HCT116 (cell line): Measurements from ENCODE around the gene ZNF429. TPM values are rescaled to one million over a fixed set of nuclear protein-coding genes. Genes with fewer than 3 reads are reported as not detected.

ENCODE experiments used
- ATAC-seq: fragments of 200-7000 bp; cut with Tn5 transposase; 2 replicates; pipeline ENCODE4 v1.9.1; 2020; ENCODE audit warnings: mild to moderate bottlenecking, moderate library complexity
- BruUV-seq: library from RNA; stranded (reverse); fragments of 400-500 nt; replicated peaks from 2 replicates; lab custom pipeline; 2021; lab: Mats Ljungman, UMichigan
- CTCF ChIA-PET: fragments of 300-600 bp; sonication (Branson Sonifier 250); formaldehyde crosslinking; loops from one replicate; lab custom pipeline; 2021; ENCODE audit warnings: antibody characterized with exemption; lab: Charles Lee
- POLR2A ChIA-PET: fragments of 300-600, 350-600 bp; sonication (Branson Sonifier 250); formaldehyde crosslinking; loops from one replicate; lab custom pipeline; 2021; ENCODE audit warnings: antibody characterized with exemption; lab: Charles Lee
- RAD21 ChIA-PET, 2 experiments: fragments of 300-600 bp; sonication (Branson Sonifier 250); formaldehyde crosslinking; loops; one replicate each; lab custom pipeline; 2023; ENCODE audit warnings: low total read pairs in 2 of 2; ENCODE audit not compliant: uncharacterized antibody in 2 of 2, unreplicated experiment in 2 of 2, low non-redundant PET in 1 of 2; lab: Charles Lee
- DNase-seq: peaks from one replicate; pipeline ENCODE4 v3.0.0-alpha.2; 2010; ENCODE audit warnings: low read depth, low spot score
- H2AFZ ChIP-seq: fragments of 200-600 bp; shearing (Covaris generic), sonication (generic); 2 replicates; pipeline ENCODE4 v1.6.1; 2017; ENCODE audit warnings: low read depth, mixed run types, mixed read lengths, antibody characterized with exemption, low read length; ENCODE audit not compliant: poor library complexity, severe bottlenecking
- H3K27ac ChIP-seq: 2 replicates; pipeline ENCODE4 v1.5.1; 2012; ENCODE audit warnings: low read depth, low read length
- H3K27me3 ChIP-seq: fragments of 200-600 bp; sonication (generic); 2 replicates; pipeline ENCODE4 v1.6.1; 2016; ENCODE audit warnings: mixed run types, low read length, mixed read lengths; ENCODE audit not compliant: insufficient read depth
- H3K36me3 ChIP-seq, 2 experiments: fragments of 200-500 bp in 1 of 2; fragments of 200-600 bp in 1 of 2; sonication (Bioruptor generic) in 1 of 2; sonication (generic) in 1 of 2; 2 replicates each; pipeline versions ENCODE4 v1.5.1 to v1.6.1; 2014 to 2016; ENCODE audit warnings: low read length in 2 of 2, inconsistent platforms in 1 of 2, mixed read lengths in 1 of 2, mixed run types in 1 of 2; ENCODE audit not compliant: insufficient read depth in 2 of 2, control insufficient read depth in 1 of 2
- H3K4me1 ChIP-seq, 2 experiments: fragments of 200-600 bp in 1 of 2; sonication (generic) in 1 of 2; 2 replicates each; pipeline versions ENCODE4 v1.5.1 to v1.6.1; 2012 to 2017; ENCODE audit warnings: low read length in 2 of 2, inconsistent platforms in 1 of 2, mild to moderate bottlenecking in 1 of 2, mixed read lengths in 1 of 2, mixed run types in 1 of 2, moderate library complexity in 1 of 2; ENCODE audit not compliant: insufficient read depth in 2 of 2, control insufficient read depth in 1 of 2
- H3K4me2 ChIP-seq: fragments of 200-600 bp; sonication (generic); 2 replicates; pipeline ENCODE4 v1.6.1; 2017; ENCODE audit warnings: mixed run types, low read length, mixed read lengths
- H3K4me3 ChIP-seq, 2 experiments: fragments of 200-600 bp in 1 of 2; sonication (generic) in 1 of 2; replicated peaks in 1 of 2; 2 replicates each; pipeline ENCODE4 v1.5.1; 2011 to 2016; ENCODE audit warnings: low read length in 2 of 2, control low read depth in 1 of 2, low read depth in 1 of 2, mild to moderate bottlenecking in 1 of 2, mixed read lengths in 1 of 2, mixed run types in 1 of 2
- H3K79me2 ChIP-seq: fragments of 200-600 bp; sonication (generic); 2 replicates; pipeline ENCODE4 v1.6.1; 2017; ENCODE audit warnings: mild to moderate bottlenecking, mixed run types, low read length, moderate library complexity, mixed read lengths; ENCODE audit not compliant: insufficient read depth
- H3K9ac ChIP-seq: fragments of 200-600 bp; sonication (generic); 2 replicates; pipeline ENCODE4 v1.6.1; 2016; ENCODE audit warnings: low read length, mixed read lengths
- H3K9me2 ChIP-seq: fragments of 200-600 bp; sonication (generic), shearing (Covaris generic); 2 replicates; pipeline ENCODE4 v1.6.1; 2017; ENCODE audit warnings: mixed run types, mild to moderate bottlenecking, moderate library complexity; ENCODE audit not compliant: insufficient read depth
- H3K9me3 ChIP-seq, 2 experiments: fragments of 200-500 bp in 1 of 2; fragments of 200-600 bp in 1 of 2; sonication (Bioruptor generic) in 1 of 2; sonication (generic) in 1 of 2; 2 replicates each; pipeline ENCODE4 v1.6.1; 2014 to 2017; ENCODE audit warnings: low read length in 2 of 2, mixed read lengths in 2 of 2, inconsistent platforms in 1 of 2, low read depth in 1 of 2, mild to moderate bottlenecking in 1 of 2, mixed run types in 1 of 2, moderate library complexity in 1 of 2; ENCODE audit not compliant: control insufficient read depth in 1 of 2, insufficient read depth in 1 of 2
- H4K20me1 ChIP-seq: fragments of 200-600 bp; sonication (generic), shearing (Covaris generic); 2 replicates; pipeline ENCODE4 v1.6.1; 2017; ENCODE audit warnings: mixed run types, mild to moderate bottlenecking, moderate library complexity; ENCODE audit not compliant: insufficient read depth
- CBX3 ChIP-seq: IDR thresholded peaks from 2 replicates; pipeline ENCODE4 v1.6.1; 2012; ENCODE audit warnings: low read depth
- CEBPB ChIP-seq: IDR thresholded peaks from 2 replicates; pipeline ENCODE4 v1.6.1; 2012; ENCODE audit warnings: low read depth
- EGR1 ChIP-seq: IDR thresholded peaks from 2 replicates; pipeline ENCODE4 v1.6.1; 2012; ENCODE audit warnings: low read depth
- ELF1 ChIP-seq: IDR thresholded peaks from 2 replicates; pipeline ENCODE4 v1.6.1; 2012; ENCODE audit warnings: low read depth, borderline replicate concordance
- EZH2 ChIP-seq: fragments of 200-600 bp; sonication (generic); IDR thresholded peaks from 2 replicates; pipeline ENCODE4 v1.6.1; 2017; ENCODE audit warnings: antibody characterized with exemption, mixed run types
- EZH2phosphoT487 ChIP-seq: fragments of 200-600 bp; IDR thresholded peaks from 2 replicates; pipeline ENCODE4 v1.6.1; 2018; ENCODE audit warnings: antibody characterized with exemption, borderline replicate concordance
- FOSL1 ChIP-seq: IDR thresholded peaks from 2 replicates; pipeline ENCODE4 v1.6.1; 2012; ENCODE audit warnings: low read depth
- POLR2A ChIP-seq: IDR thresholded peaks from 2 replicates; pipeline ENCODE4 v1.7.0; 2011; ENCODE audit warnings: borderline replicate concordance; ENCODE audit not compliant: insufficient read depth, insufficient read length; ENCODE audit errors: extremely low read depth
- RAD21 ChIP-seq: IDR thresholded peaks from 2 replicates; pipeline ENCODE4 v1.6.1; 2012; ENCODE audit warnings: low read depth, mild to moderate bottlenecking
- SIN3A ChIP-seq: IDR thresholded peaks from 2 replicates; pipeline ENCODE4 v1.6.1; 2012; ENCODE audit warnings: low read depth
- SP1 ChIP-seq: IDR thresholded peaks from 2 replicates; pipeline ENCODE4 v1.6.1; 2012; ENCODE audit warnings: low read depth
- YY1 ChIP-seq: IDR thresholded peaks from 2 replicates; pipeline ENCODE4 v1.6.1; 2011; ENCODE audit warnings: low read length, low read depth, moderate library complexity, mild to moderate bottlenecking; ENCODE audit not compliant: insufficient replicate concordance; ENCODE audit errors: extremely low read depth
- ZFX ChIP-seq: fragments of 450-650 bp; IDR thresholded peaks from 2 replicates; pipeline ENCODE4 v1.6.1; 2017
- ZNF274 ChIP-seq: fragments of 200-500 bp; sonication (Bioruptor generic); IDR thresholded peaks from 2 replicates; pipeline ENCODE4 v1.6.1; 2014; ENCODE audit warnings: mild to moderate bottlenecking, low read depth, low read length, inconsistent platforms
- intact Hi-C: fragments of 100-400 bp; cut with micrococcal nuclease; formaldehyde crosslinking; loops from 2 replicates; pipeline ENCODE4 v1.10.0; 2022
- total RNA-seq: library from RNA; stranded (reverse); gene quantifications from one replicate; pipeline ENCODE4 v1.2.1, GENCODE V29; 2021; ENCODE audit not compliant: unreplicated experiment
- TF ChIP-seq, protein P1 (sequence below): IDR thresholded peaks from 2 replicates; pipeline ENCODE4 v1.6.1; 2012; ENCODE audit warnings: low read depth
- TF ChIP-seq, protein P2 (sequence below), 3 experiments: fragments of 200-600 bp in 1 of 3; sonication (generic) in 1 of 3; IDR thresholded peaks in 2 of 3; conservative IDR thresholded peaks in 1 of 3; 2 replicates each; pipeline ENCODE4 v1.5.1; 2012 to 2017; ENCODE audit warnings: low read depth in 2 of 3, low read length in 2 of 3, antibody characterized with exemption in 1 of 3, borderline replicate concordance in 1 of 3, control low read depth in 1 of 3, mild to moderate bottlenecking in 1 of 3, mixed read lengths in 1 of 3, mixed run types in 1 of 3, moderate library complexity in 1 of 3; ENCODE audit not compliant: insufficient read depth in 1 of 3
- TF ChIP-seq, protein P3 (sequence below): IDR thresholded peaks from 2 replicates; pipeline ENCODE4 v1.6.1; 2012
- TF ChIP-seq, protein P4 (sequence below): IDR thresholded peaks from 2 replicates; pipeline ENCODE4 v1.6.1; 2011; ENCODE audit warnings: mild to moderate bottlenecking, low read length, moderate library complexity; ENCODE audit not compliant: insufficient replicate concordance; ENCODE audit errors: extremely low read depth

Gene ZNF429
- total RNA-seq, 1 experiment from 2014 or later = 0.42 TPM

DNA sequence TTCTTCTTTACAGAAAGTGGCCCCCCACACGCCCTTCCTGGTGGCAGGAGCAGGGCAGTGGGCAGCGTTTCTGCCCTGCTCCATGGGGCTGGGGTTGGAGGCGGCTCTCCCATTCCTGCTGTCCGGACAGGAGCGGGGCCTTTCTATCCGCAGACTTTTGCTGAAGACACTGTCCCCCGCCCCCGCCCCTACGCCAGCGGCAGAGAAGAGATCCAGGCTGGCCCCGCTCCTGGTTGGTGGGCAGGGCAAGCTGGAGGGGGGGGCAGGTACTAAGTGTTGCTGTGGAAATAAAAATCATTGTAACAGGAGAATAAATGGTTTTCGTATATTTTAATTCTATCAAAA is 81.7 kb downstream of the ZNF429 start:
- Histone ChIP-seq H3K27ac (no peak overlapping the region), H3K9me3 (peaks cover 0 to 26% of the 10 kb centered on the region in 2 experiments; a peak in 2 of 4 replicates), H3K27me3 (no peaks in the 10 kb centered on the region), H3K79me2 (no peaks in the 10 kb centered on the region), H2AFZ (no peak overlapping the region), H3K4me2 (no peak overlapping the region), H3K36me3 (no peaks in the 10 kb centered on the region), H3K9me2 (no peaks in the 10 kb centered on the region), H3K4me1 (no peaks in the 10 kb centered on the region), H3K4me3 (no peak overlapping the region), H3K9ac (no peak overlapping the region), H4K20me1 (no peaks in the 10 kb centered on the region)
- ATAC-seq (no peak), DNase-seq (no peak)
- ChIA-PET CTCF (no interaction called here), POLR2A (no interaction called here), RAD21 (no interaction called here)
- TF ChIP-seq FOSL1 (no peak), CEBPB (no peak), EZH2 (no peak), EZH2phosphoT487 (no peak), ELF1 (no peak), SIN3A (no peak), CBX3 (no peak), POLR2A (no peak), YY1 (no peak), ZNF274 (no peak), SP1 (no peak), RAD21 (no peak), EGR1 (no peak), ZFX (no peak)
- TF ChIP-seq, protein P1, sequence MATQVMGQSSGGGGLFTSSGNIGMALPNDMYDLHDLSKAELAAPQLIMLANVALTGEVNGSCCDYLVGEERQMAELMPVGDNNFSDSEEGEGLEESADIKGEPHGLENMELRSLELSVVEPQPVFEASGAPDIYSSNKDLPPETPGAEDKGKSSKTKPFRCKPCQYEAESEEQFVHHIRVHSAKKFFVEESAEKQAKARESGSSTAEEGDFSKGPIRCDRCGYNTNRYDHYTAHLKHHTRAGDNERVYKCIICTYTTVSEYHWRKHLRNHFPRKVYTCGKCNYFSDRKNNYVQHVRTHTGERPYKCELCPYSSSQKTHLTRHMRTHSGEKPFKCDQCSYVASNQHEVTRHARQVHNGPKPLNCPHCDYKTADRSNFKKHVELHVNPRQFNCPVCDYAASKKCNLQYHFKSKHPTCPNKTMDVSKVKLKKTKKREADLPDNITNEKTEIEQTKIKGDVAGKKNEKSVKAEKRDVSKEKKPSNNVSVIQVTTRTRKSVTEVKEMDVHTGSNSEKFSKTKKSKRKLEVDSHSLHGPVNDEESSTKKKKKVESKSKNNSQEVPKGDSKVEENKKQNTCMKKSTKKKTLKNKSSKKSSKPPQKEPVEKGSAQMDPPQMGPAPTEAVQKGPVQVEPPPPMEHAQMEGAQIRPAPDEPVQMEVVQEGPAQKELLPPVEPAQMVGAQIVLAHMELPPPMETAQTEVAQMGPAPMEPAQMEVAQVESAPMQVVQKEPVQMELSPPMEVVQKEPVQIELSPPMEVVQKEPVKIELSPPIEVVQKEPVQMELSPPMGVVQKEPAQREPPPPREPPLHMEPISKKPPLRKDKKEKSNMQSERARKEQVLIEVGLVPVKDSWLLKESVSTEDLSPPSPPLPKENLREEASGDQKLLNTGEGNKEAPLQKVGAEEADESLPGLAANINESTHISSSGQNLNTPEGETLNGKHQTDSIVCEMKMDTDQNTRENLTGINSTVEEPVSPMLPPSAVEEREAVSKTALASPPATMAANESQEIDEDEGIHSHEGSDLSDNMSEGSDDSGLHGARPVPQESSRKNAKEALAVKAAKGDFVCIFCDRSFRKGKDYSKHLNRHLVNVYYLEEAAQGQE = no peak
- TF ChIP-seq, protein P2, sequence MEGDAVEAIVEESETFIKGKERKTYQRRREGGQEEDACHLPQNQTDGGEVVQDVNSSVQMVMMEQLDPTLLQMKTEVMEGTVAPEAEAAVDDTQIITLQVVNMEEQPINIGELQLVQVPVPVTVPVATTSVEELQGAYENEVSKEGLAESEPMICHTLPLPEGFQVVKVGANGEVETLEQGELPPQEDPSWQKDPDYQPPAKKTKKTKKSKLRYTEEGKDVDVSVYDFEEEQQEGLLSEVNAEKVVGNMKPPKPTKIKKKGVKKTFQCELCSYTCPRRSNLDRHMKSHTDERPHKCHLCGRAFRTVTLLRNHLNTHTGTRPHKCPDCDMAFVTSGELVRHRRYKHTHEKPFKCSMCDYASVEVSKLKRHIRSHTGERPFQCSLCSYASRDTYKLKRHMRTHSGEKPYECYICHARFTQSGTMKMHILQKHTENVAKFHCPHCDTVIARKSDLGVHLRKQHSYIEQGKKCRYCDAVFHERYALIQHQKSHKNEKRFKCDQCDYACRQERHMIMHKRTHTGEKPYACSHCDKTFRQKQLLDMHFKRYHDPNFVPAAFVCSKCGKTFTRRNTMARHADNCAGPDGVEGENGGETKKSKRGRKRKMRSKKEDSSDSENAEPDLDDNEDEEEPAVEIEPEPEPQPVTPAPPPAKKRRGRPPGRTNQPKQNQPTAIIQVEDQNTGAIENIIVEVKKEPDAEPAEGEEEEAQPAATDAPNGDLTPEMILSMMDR (IDR thresholded peaks at IDR 0.05 in 2 of 3, conservative IDR thresholded peaks at IDR 0.05 in 1 of 3; ENCODE audit: borderline replicate concordance in 1 of 3, insufficient read depth in 1 of 3, low read depth in 2 of 3, low read length in 2 of 3) = no peak
- TF ChIP-seq, protein P3, sequence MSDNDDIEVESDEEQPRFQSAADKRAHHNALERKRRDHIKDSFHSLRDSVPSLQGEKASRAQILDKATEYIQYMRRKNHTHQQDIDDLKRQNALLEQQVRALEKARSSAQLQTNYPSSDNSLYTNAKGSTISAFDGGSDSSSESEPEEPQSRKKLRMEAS = no peak
- TF ChIP-seq, protein P4, sequence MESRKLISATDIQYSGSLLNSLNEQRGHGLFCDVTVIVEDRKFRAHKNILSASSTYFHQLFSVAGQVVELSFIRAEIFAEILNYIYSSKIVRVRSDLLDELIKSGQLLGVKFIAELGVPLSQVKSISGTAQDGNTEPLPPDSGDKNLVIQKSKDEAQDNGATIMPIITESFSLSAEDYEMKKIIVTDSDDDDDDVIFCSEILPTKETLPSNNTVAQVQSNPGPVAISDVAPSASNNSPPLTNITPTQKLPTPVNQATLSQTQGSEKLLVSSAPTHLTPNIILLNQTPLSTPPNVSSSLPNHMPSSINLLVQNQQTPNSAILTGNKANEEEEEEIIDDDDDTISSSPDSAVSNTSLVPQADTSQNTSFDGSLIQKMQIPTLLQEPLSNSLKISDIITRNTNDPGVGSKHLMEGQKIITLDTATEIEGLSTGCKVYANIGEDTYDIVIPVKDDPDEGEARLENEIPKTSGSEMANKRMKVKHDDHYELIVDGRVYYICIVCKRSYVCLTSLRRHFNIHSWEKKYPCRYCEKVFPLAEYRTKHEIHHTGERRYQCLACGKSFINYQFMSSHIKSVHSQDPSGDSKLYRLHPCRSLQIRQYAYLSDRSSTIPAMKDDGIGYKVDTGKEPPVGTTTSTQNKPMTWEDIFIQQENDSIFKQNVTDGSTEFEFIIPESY = no peak
- intact Hi-C loops = no loop called here
- BruUV-seq = no TSS peak
